Right atrium auricular region (tissue), 2 donors: Measurements from ENCODE around the gene SLC39A9. TPM values are rescaled to one million over a fixed set of nuclear protein-coding genes. Genes with fewer than 3 reads are reported as not detected.
"Not testable (repeated sequence)": the region's sequence is repeated elsewhere in the genome, so short reads cannot be mapped to it uniquely, and the experiment has no call there.

Experiments
- DNase-seq: peaks from one replicate; pipeline ENCODE4 v3.0.0-alpha.2; 2019; ENCODE audit warnings: low spot score
- H3K27ac ChIP-seq, 2 donors: fragments of 200-600 bp; sonication (generic); 1 replicate in 1 of 2; 2 replicates in 1 of 2; pipeline ENCODE4 v1.5.1; 2016 to 2019
- H3K27me3 ChIP-seq, 2 donors: fragments of 200-600 bp; sonication (generic); one replicate each; pipeline versions ENCODE4 v1.5.1 to v1.6.0; 2017 to 2019
- H3K36me3 ChIP-seq: fragments of 200-600 bp; sonication (generic); one replicate; pipeline ENCODE4 v1.5.1; 2016
- H3K4me1 ChIP-seq, 2 donors: fragments of 200-600 bp; sonication (generic); one replicate each; pipeline versions ENCODE4 v1.5.1 to v1.6.0; 2017 to 2019
- H3K4me3 ChIP-seq, 2 donors: fragments of 200-600 bp; sonication (generic); 1 replicate in 1 of 2; 2 replicates in 1 of 2; pipeline ENCODE4 v1.5.1; 2017 to 2019; ENCODE audit warnings: mild to moderate bottlenecking in 1 of 2, moderate library complexity in 1 of 2
- H3K9me3 ChIP-seq, 2 donors: fragments of 200-600 bp; sonication (generic); one replicate each; pipeline ENCODE4 v1.5.1; 2019
- total RNA-seq, 2 donors: library from RNA; depleted of rRNA; stranded (reverse); fragments of >200 nt; gene quantifications; one replicate each; pipeline ENCODE4 v1.1.0, GENCODE V29; 2016
- TF ChIP-seq, protein P1 (sequence below), 2 donors: fragments of 200-600 bp; sonication (generic); IDR thresholded peaks; one replicate each; pipeline ENCODE4 v1.5.1; 2019; ENCODE audit warnings: antibody characterized with exemption in 2 of 2

The SLC39A9 gene
- total RNA-seq, 2 donors from 2014 or later: 29.3 to 37.5 TPM

GRCh38 chr14:69378274-69378673 lies 20.2 kb upstream of the SLC39A9 start:
- Histone ChIP-seq H3K4me3 (no peak overlapping the region), H3K27me3 (no peaks in the 10 kb centered on the region), H3K4me1 (no peaks in the 10 kb centered on the region), H3K27ac (no peak overlapping the region), H3K36me3 (peaks cover 17% of the 10 kb centered on the region), H3K9me3 (no peaks in the 10 kb centered on the region)
- no peak for DNase-seq
- TF ChIP-seq, protein P1, sequence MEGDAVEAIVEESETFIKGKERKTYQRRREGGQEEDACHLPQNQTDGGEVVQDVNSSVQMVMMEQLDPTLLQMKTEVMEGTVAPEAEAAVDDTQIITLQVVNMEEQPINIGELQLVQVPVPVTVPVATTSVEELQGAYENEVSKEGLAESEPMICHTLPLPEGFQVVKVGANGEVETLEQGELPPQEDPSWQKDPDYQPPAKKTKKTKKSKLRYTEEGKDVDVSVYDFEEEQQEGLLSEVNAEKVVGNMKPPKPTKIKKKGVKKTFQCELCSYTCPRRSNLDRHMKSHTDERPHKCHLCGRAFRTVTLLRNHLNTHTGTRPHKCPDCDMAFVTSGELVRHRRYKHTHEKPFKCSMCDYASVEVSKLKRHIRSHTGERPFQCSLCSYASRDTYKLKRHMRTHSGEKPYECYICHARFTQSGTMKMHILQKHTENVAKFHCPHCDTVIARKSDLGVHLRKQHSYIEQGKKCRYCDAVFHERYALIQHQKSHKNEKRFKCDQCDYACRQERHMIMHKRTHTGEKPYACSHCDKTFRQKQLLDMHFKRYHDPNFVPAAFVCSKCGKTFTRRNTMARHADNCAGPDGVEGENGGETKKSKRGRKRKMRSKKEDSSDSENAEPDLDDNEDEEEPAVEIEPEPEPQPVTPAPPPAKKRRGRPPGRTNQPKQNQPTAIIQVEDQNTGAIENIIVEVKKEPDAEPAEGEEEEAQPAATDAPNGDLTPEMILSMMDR (IDR thresholded peaks at IDR 0.05): no peak

DNA sequence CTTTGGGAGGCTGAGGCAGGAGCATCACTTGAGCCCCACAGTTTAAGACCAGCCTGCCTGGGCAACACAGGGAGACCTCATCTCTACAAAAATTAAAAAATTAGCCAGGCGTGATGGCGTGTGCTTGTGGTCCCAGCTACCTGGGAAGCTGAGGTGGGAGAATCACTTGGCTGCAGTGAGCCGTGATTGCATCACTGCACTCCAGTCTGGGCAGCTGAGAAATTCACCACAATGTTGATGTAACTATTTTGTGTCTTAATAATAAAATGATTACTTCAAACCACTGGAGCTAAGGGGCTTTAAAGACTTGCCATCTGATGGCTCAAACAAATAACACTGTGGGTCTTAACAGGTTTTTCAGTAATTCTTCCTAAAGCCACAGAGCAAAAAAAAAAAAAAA lies 11.2 kb upstream of the SLC39A9 start:
- peaks cover 0 to 18% of the 10 kb centered on the region in 2 donors for H3K4me1 ChIP-seq
- peaks cover 38% of the 10 kb centered on the region for H3K36me3 ChIP-seq
- H3K4me3 ChIP-seq: no peak overlapping the region
- no peaks in the 10 kb centered on the region for H3K9me3 ChIP-seq
- no peak overlapping the region for H3K27ac ChIP-seq
- TF ChIP-seq, protein P1 (IDR thresholded peaks at IDR 0.05): no peak
- no peaks in the 10 kb centered on the region for H3K27me3 ChIP-seq
- DNase-seq: no peak

DNA sequence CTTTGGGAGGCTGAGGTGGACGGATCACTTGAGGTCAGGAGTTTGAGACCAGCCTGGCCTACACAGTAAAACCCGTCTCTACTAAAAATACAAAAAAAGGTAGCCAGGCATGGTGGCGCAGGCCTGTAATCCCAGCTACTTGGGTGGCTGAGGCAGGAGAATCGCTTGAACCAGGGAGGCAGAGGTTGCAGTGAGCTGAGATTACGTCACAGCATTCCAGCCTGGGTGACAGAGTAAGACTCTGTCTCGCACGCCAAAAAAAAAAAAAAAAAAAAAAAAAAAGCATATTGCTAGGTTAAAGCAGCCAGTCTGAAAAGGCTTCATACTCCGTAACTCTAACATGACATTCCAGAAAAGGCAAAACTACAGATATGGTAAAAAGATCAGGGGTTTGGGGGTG lies 7.1 kb upstream of the SLC39A9 start:
- DNase-seq, H3K4me3 ChIP-seq, H3K9me3 ChIP-seq, H3K27me3 ChIP-seq, H3K27ac ChIP-seq: not testable (repeated sequence)
- Histone ChIP-seq H3K4me1 (peaks cover 0 to 14% of the 10 kb centered on the region in 2 donors), H3K36me3 (peaks cover 49% of the 10 kb centered on the region)

DNA sequence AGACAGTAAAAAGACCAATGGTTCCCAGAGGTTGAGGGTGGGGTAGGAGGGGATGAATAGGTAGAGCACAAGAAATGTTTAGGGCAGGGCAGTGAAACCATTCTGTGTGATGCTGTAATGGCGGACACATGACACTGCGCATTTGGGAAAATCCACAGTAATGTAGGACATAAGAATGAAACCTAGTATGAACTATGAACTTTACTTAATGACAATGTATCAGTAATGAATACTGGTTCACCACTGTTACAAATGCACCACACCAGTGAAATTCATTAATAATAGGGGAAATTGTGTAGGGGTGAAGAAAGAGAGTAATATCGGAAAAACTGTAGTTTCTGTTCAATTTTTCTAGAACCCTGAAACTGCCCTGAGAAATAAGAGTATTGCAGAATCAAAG lies 6.0 kb upstream of the SLC39A9 start:
- no peak for DNase-seq
- peaks cover 49% of the 10 kb centered on the region for H3K36me3 ChIP-seq
- H3K4me3 ChIP-seq: no peak overlapping the region
- H3K4me1 ChIP-seq: peaks cover 0 to 25% of the 10 kb centered on the region in 2 donors
- H3K9me3 ChIP-seq: no peaks in the 10 kb centered on the region
- H3K27me3 ChIP-seq: no peaks in the 10 kb centered on the region
- TF ChIP-seq, protein P1 (IDR thresholded peaks at IDR 0.05): no peak
- no peak overlapping the region for H3K27ac ChIP-seq

DNA sequence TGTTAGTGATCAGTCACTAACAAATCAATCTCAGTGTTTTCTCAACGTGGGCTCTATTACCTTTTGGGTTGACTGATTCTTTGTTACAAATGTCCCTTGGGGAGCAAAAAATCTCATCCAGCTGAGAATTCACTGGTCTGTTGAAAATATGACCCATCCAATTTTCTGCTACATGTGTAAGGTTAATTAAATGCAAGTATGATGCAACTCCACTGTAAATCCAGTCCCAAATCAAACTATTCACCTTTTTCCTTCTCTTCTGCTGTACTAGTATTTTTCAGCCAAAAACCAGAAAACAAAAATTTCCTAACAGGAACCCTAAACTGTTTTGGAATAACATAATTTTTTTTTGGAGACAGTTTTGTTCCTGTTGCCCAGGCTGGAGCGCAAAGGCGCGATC lies 2.6 kb upstream of the SLC39A9 start:
- Histone ChIP-seq H3K27me3 (no peaks in the 10 kb centered on the region), H3K4me3 (no peak overlapping the region), H3K27ac (no peak overlapping the region), H3K36me3 (peaks cover 33% of the 10 kb centered on the region), H3K9me3 (no peaks in the 10 kb centered on the region), H3K4me1 (peaks cover 0 to 40% of the 10 kb centered on the region in 2 donors)
- TF ChIP-seq, protein P1 (IDR thresholded peaks at IDR 0.05): no peak
- DNase-seq: no peak

DNA sequence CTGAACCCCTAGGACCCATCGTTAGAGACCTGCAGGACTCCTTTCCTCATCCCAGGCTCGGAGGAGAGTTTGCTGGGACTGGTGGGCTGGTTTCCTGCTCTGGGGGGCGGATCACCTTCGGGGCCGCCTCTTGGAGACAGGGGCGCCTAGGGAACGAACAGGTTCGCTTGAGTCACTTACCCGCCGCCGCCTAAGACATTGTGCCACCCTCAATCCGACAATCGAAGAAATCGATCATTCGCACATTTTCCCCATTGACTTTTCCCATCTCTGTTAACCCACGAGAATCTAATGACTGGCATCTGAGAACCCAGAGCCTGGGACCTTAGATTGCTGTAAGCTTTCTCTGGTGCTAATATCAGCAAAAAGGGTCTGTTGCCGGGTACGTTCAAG lies 322 bp downstream of the SLC39A9 start:
- peak overlapping the region; percentile 81 to 92 for H3K27ac ChIP-seq
- TF ChIP-seq, protein P1 (IDR thresholded peaks at IDR 0.05): no peak
- peaks cover 14% of the 10 kb centered on the region for H3K36me3 ChIP-seq
- H3K27me3 ChIP-seq: no peaks in the 10 kb centered on the region
- peaks cover 0 to 48% of the 10 kb centered on the region in 2 donors for H3K4me1 ChIP-seq
- peak overlapping the region; percentile 93 to 98 for H3K4me3 ChIP-seq
- no peaks in the 10 kb centered on the region for H3K9me3 ChIP-seq
- no peak for DNase-seq
